GM13976 (cell line): ENCODE measurements around the gene GANAB.
"Not testable (repeated sequence)": the region's sequence is repeated elsewhere in the genome, so short reads cannot be mapped to it uniquely, and the experiment has no call there.

Source experiments
- DNase-seq: peaks from one replicate; pipeline ENCODE4 v3.0.0; 2012; ENCODE audit warnings: low spot score
- in situ Hi-C: fragments of 300-500 bp; cut with MboI; formaldehyde crosslinking; loops from one replicate; pipeline ENCODE4 v1.12.0; 2022; ENCODE audit warnings: low sequenced_read_pairs, mixed read lengths, inconsistent platforms; ENCODE audit not compliant: unreplicated experiment
- TF ChIP-seq, protein P1 (sequence below): IDR thresholded peaks from 2 replicates; pipeline ENCODE4 v1.5.1; 2012; ENCODE audit warnings: borderline replicate concordance, mild to moderate bottlenecking; ENCODE audit not compliant: insufficient read depth; ENCODE audit errors: extremely low read depth, missing control alignments, control extremely low read depth

The GANAB gene

DNA sequence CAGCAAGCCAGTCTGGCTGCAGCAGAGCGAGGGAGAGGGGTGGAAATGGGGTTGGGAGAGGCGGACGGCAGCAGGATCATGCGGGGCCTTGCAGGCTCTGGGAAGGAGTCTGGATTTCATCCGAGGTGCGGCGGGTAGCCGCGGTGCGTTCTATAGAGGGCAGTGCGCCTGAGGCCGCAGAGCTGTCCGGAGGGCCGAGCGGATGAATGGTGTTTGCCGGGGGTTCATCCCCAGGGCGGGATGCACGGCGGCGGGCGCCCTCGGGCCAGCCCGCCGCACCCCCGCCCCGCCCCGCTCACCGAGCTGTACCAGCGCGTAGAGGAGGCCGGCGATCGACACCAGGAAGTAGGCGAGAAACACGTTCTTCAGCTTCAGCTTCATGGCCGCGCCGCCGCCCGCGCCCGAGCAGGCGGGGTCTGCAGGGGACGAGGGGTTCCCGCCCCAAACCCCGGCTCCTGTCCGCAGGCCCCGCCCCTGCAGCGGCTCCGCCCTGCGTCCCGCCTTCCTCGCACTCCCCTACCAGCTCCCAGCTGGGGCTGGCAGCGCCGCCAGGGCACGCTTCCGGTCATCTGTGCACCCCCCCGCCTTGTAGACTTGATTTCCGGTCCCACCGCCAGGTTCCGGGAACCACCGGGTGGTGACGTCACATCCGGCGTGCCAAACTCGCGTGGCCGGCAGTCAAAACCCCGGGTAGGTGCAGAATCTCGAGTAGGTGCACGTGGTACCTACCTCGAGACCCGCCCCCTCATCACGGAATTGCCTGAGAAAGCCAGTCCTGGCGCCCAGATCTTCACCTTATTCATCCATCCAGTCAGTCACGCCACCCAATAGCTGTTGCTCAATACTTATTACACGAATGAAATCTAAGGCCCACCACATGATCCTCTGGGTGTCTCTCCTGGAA is 24.6 kb downstream of the GANAB start, which contains the start of gene B3GAT3:
TSS of gene B3GAT3 (minus strand) at position 420 of the 904 bp plus-strand sequence. CDS start at position 381, 39 bp downstream.
- TF ChIP-seq, protein P1, sequence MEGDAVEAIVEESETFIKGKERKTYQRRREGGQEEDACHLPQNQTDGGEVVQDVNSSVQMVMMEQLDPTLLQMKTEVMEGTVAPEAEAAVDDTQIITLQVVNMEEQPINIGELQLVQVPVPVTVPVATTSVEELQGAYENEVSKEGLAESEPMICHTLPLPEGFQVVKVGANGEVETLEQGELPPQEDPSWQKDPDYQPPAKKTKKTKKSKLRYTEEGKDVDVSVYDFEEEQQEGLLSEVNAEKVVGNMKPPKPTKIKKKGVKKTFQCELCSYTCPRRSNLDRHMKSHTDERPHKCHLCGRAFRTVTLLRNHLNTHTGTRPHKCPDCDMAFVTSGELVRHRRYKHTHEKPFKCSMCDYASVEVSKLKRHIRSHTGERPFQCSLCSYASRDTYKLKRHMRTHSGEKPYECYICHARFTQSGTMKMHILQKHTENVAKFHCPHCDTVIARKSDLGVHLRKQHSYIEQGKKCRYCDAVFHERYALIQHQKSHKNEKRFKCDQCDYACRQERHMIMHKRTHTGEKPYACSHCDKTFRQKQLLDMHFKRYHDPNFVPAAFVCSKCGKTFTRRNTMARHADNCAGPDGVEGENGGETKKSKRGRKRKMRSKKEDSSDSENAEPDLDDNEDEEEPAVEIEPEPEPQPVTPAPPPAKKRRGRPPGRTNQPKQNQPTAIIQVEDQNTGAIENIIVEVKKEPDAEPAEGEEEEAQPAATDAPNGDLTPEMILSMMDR: no peak
- in situ Hi-C loops: no loop called here
- peak; percentile 98 for DNase-seq

DNA sequence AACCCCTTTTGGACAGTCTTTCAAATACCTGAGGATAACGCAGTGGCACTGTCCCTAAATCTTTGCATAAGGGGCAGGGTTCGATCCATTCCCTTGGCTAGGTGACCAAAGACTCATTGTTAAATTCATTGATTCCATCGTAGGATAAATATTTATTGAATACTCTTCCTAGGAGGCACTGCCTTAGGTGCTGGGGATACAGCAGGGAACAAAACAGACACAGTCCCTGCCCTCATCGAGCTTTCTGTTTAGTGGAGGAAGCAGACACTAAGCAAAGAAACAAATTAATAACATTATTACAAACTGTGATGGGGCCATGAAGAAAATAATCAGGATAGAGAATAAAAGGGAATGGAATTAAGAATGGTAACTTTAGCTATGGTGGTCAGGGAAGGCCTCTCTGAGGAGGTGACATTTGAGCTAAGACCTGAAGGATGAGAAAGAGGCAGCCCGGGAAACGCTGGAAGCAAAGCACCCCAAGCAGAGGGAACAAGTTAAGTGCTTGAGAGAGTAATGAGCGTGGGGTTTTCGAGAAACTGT is 25.3 kb downstream of the GANAB start:
- TF ChIP-seq, protein P1: no peak
- no peak for DNase-seq
- in situ Hi-C loops: no loop called here

DNA sequence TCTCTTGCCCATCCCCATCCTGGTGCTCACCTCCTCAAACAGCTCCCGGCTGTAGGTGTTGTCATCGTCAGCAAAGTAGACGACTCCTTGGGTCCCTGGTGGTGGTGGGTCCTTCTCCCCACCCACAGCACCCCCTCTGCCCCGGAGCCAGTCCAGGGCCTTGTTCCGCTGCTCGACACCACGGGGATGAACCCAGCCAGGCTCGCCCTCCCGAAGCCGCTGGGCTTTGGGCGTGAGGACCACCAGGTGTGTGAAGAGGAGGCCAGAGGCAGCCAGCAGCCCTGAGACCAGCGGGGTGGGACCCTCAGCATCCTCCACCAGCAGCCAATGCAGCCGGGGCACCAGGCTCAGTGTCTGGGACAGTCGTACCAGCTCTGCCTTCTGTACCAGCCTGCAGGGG is 29.5 kb downstream of the GANAB start:
- DNase-seq, in situ Hi-C loops: not testable (repeated sequence)

DNA sequence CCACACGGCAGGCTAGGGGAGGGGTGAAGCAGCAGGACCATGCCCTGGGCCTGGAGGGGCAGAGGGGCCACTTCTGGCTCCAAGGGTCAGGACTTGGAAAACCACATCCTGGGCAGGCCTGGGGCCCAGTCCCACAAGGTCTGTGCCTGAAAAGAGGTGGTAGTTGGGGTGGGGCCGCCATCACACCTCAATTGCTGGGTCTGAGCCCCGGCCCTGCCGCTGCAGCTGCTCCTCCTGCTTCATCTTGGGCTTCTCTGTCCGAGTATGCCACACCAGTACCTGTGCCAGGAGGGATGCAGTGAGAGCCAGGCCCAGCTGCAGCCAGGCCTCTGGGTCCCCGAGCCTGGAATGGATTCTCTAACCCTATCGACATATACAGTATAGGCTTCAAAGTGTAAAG is 30.9 kb downstream of the GANAB start:
- DNase-seq: no peak
- in situ Hi-C loops: no loop called here
- TF ChIP-seq, protein P1: no peak

DNA sequence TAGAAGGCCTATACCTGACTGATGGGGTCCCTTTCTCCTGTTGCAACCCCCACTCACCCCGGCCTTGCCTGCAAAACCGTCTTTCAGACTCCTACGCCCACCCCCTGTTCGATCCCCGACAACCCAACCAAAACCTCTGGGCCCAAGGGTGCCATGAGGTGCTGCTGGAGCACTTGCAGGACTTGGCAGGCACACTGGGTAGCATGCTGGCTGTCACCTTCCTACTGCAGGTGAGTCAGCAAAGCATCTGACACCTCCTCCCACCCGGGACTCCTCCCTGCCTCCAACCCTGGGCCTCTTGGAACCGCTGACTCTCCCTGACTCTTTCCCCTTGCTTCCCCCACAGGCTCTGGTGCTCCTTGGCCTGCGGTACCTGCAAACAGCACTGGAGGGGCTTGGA is 32.1 kb downstream of the GANAB start:
- in situ Hi-C loops: no loop called here
- TF ChIP-seq, protein P1: no peak
- DNase-seq: no peak

DNA sequence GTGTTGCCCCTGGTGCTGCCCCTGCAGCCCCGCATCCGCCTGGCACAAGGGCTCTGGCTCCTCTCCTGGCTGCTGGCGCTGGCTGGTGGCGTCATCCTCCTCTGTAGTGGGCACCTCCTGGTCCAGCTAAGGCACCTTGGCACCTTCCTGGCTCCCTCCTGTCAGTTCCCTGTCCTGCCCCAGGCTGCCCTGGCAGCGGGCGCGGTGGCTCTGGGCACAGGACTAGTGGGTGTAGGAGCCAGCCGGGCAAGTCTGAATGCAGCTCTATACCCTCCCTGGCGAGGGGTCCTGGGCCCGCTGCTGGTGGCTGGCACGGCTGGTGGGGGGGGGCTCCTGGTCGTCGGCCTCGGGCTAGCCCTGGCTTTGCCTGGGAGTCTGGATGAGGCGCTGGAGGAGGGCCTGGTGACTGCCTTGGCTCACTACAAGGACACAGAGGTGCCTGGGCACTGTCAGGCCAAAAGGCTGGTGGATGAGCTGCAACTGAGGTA is 33.1 kb downstream of the GANAB start:
- TF ChIP-seq, protein P1: no peak
- in situ Hi-C loops: no loop called here
- DNase-seq: no peak
